ENCODE data around the gene KDM4B.
A peak's percentile ranks its signal among the peaks of the same experiment; 100 is the strongest.

The KDM4B gene

DNA sequence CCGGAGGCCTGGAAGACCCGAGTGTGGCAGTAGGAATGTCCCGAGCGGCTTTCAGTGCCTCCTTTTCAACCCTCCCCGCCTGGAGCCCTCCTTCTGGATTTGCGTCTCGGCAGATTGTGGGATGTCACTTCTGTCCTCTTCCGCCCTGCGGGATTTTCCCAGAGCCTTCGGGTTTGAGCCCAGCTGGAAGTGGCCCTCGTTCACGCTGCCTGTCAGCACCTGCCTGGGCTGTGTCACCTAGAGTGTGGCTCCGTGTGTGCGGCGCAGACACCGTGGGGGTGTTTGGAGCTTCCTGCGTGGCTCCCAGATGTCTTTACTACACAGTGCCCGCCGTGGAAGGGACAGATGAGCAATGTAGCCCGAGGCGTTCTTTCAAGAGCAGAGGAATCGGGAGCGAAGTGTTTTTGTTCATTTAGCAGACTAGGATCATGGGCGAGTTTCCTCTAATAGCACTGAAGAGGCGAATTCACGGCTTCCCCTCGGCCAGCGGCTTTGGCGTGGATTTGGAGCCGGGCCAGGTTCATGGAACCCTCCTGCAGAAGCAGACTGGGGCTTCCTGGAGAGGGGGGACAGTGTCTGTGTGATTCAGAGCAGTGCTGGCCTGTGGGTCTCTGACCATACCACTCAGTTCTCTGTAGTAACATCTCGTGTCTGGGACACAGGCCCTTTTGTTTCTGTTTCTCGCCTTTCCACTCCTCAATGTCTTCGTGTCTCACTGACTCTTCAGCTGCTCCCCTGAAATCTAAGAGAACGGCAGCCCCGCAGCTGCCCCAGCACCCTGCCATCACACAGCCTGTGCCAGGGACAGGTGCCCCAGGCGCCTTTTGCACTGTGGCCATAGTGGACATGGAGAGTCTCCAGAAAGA, 68.0 kb downstream of the KDM4B start:
- DNase-seq, result peak; percentile 43 to 64

DNA sequence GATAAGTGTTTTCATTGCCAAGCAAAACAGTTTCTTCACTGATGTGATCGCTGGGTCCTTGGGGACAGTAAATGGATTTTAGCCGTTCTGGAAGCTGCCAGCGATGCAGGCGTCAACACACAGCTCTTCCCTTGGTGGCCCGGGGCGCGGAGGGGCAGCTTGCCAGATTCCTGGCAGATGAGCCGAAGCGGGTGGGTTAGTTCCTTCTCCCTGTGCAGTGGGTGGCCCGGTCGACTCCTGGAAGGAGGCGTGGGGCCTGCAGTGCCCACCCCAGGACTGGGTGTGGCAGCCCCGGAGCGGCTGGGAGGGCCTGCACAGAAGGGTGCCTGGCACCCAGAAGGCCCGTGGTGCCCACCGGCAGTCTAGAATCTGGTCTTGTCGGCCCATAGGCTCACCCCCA, 69.0 kb downstream of the KDM4B start:
- DNase-seq, result peak; percentile 86 to 91

DNA sequence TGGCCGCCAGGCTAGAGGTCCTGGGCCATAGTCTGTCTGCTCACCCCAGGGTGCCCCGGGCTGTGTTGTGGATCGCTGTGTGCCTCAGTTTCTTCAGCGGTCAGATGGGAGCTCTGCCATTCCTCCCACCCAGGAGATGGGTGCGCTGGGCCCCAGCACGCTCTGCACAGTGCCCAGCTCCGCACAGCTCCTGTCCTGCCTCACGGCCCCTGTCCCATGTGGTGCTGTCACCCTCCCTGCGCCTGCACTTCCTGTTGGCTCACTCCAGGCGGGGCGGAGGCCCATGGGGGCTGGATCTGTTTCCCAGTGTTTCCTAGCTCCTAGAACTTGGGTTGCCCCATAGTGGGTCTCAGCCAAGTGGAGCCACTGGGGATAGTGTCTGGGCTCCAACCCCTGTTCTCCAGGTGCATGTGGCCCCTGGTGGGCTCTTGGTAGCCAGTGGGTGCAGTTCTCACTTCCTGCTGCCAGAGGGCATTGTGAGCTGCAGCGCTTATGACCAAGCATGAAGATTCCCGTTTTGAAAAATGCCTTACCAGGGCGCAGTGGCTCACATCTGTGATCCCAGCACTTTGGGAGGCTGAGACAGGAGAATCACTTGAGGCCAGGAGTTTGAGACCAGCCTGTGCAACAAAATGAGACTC, 69.8 kb downstream of the KDM4B start:
- DNase-seq, result no peak

DNA sequence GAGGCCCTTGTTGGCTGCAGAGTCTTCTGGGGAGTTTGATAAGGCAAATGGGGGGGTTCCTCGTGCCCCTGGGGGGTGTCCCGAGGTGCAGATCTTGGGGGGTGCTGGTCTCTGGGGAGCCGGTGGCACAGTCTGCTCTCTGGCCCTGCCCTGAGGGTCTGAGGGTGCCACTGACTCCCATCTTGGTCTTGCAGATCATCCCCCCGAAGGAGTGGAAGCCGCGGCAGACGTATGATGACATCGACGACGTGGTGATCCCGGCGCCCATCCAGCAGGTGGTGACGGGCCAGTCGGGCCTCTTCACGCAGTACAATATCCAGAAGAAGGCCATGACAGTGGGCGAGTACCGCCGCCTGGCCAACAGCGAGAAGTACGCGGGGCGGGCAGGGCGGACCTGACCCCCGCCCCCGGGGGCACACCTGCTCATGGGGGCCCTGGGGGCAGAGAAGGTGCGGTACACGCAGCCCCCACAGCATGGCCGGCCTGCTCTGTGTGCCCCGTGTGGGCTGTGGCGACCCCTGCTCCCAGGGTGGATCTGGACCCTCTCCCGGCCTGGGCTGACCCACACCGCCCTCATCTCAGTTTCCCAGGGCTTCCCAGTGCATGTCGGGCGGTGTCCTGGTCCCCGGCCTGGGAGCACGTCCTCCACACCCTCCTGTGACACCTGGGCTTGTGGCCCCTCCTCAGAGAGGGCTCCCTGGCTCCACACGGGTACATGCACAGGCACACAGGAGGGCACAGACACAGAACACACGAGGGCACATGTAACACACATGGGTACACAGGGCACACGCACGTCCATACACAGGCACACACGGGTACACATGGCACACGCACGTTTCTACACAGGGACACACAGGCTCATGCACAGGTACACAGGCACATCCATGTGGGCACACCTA, 71.0 kb downstream of the KDM4B start:
- no peak for DNase-seq

DNA sequence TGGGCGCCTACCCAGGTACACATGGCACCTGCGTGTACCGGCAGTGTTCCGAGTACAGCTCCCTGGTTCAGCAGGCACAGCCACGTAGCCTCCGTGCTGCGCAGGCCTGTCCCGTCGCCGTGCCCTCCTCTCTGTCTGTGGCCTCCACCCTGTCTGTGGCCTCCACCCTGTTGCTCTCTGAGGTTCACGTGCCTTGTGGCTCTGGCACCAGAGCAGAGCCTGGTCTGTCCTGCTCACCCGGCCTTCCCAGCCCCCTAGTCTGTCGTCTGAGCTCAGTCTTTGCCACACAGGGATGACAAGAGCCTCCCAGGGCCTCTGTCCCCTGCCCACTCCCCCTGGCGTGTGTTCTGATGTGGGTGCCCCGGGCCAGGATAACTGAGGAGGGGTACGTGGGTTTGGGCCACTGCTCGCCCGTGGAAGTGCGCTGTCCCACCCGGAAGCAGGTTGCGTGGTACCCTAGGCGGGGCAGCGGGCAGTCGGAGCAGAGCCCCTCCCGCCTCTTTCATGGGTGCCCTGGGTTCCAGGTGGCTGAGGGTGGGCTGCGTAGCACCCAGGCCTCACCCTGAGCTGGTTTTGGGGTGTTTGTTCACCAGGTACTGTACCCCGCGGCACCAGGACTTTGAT, 71.7 kb downstream of the KDM4B start:
- no peak for DNase-seq

DNA sequence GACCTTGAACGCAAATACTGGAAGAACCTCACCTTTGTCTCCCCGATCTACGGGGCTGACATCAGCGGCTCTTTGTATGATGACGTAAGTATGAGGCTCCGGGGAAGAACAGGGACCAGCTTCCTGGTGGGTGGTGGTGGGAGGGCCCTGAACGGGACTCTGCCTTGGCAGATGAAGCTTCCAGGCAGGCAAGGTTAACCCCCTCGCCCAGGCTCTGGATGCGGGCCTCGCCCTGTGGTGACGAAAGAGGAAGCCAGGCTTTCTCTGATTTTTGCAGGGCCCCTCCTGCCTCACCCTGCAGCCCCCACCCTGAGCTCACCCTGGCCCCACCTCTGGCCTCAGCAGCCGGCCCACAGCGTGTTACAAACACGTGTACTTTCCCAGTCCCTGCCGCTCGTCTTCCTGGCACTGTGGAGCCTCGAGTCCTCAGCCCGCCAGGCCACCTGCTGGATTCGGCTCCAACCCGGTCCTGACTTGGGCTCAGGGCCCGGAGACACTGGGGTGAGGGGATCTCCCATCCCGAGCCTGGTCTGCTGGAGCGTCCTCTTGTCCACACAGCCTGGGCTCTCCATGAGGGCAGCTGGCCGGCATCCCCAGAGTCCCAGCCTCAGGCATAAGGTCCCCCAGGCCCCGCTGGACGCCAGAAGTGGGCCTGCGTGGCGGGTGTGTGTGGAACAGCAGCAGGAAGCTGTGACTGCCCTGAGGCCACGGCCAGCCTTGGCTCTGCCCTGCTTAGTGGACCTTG, 72.4 kb downstream of the KDM4B start:
- DNase-seq, result no peak

DNA sequence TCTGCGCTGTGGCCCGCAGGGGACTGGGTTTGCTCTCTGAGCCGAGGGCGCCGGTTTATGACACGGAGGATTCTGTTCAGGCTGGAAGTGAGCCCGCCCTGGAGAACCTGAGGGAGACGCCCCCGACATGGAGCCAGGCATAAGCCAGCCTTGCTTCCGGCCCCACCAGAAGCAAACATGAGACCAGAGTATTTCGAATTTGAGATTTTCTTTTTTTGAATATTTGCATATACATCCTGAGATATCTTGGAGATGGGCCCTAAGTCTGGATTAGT, 72.9 kb downstream of the KDM4B start:
- DNase-seq, result no peak

DNA sequence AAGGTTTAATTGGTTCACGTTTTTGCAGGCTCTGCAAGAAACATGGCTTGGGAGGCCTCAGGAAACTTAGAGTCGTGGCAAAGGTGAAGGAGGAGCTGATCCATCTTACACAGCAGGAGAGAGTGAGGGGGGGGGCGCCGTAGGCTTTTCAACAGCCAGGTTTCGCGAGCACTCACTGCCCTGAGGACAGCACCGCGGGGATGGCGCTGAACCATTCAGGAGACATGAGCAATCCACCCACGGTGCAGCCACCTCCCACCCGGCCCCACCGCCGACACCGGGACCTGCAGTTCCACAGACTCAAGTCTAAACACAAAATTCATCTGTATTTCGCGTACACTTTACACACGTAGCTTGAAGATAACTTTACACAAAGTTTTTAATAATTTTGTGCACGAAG, 73.6 kb downstream of the KDM4B start:
- DNase-seq, result no peak

DNA sequence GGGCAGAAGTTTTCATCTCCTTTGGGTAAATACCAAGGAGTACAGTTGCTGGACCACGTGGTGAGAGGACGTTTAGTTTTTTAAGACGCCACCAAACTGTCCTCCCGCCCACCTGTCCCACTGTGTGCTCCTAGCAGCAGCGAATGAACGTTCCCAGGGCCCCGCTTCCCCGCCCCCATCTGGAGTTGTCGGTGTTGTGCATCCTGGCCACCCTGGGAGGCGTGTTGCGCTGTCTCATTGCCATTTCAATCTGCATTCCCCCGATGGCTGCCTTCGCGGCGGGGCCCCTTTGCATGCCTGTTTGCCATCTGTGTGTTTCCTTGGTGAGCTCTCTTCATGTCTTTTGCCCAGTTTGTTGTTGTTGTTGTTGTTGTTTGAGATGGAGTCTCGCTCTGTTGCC, 76.1 kb downstream of the KDM4B start:
- DNase-seq, result no peak

DNA sequence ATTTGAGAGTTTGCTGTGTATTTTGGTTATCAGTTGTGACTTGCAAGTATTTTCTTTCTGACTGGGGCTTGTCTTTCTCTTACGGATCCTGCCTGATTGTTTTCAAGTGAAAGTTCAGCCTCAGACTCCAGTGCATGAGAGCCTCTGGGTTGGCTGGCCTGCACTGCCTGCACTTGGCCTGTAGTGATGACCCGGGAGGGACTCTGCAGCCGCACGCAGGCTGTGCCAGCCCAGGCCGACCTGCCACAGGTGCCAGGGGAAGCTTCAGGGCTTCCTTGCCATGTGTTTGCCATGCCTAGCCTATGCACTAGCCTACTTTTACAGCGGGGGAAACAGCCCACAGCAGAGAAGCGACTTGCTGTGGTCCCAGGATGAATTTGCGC, 77.0 kb downstream of the KDM4B start:
- DNase-seq, result no peak

DNA sequence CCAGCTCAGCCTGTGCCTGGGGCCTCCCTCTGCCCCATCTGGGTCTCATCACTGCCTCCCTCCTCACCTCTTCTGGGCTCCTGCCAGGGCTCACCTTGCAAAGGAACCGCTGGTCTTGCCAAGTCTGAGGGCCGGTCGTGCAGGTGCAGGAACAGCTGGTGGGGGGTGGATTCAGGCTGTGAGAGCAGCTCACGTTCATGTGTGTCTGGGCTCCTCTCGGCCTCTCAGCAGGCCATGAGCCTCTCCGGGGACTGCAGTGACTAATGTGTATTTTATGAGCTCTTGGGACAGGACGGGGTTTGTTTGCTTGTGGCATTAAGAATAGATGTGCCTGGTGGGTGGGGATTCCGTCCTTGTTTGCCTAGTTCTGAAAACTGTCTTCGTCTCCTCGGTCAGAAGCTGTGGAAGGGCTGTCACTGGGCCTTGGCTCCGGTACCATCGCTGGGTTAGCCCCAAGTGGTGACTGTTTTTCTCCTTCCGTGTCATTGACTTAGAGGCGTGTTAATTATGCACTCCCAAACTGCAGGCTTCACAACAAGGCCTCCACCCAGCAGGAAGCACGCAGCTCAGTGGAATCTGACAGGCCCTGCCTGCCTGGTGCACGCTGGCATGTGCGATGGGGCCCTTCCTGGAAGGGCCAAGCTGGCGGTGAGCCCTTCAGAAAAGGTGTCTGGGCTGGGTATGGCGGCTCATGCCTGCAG, 77.6 kb downstream of the KDM4B start:
- peak; percentile 94 to 97 for DNase-seq

DNA sequence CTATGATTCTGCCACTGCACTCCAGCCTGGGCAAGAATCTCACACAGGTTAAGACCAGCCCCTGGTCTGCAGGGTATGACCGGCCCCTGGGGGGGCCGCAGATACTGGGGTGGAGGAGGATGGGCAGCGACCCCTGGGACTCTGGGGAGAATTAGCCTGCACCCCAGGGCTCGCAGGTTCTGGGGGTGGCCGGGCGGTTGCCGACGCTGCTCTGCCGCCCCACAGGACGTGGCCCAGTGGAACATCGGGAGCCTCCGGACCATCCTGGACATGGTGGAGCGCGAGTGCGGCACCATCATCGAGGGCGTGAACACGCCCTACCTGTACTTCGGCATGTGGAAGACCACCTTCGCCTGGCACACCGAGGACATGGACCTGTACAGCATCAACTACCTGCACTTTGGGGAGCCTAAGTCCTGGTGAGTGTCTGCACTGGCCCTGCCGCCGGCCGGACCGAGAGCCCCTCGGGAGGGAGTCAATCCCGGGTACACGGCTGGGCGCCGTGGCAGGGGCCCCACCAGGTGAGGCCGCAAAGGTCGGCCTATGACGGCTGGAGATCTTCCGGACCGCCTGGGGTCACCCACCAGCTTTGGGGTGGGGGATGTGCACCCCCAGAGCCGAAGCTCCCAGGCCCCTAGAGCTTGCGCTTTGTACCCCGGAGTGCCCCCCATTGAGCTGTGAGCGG, 78.5 kb downstream of the KDM4B start:
- no peak for DNase-seq

DNA sequence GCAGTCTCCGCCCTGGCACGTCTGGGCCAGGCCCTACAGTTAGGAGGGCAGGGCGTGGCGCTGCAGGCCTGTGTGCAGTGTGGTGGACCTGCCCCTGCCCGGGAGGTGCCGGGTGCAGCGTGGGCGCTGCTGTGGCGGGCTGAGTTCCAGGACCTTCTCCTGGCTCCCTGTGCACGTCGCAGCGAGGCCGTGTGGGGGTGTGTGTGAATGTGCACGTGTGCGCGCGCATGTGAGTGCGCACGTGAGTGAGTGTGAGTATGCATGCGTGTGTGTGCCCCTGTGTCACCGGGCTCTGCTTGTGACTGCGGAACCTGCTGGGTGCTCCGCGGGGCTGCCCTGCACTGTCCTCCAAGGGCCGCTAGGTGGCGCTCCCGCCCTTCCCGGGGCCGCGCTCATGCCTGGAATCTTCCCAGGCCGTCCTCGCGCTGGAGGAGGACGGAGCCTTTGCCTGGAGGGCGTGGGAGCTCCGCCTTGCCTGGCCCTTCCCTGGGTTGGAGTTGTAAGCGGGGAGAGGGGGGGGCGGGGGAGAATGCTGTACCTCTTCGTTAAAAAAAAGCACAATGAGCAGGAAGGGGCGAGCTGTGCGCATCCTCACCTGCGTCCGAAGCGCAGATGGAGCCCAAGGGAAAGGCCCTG, 79.3 kb downstream of the KDM4B start:
- peak; percentile 62 to 69 for DNase-seq

DNA sequence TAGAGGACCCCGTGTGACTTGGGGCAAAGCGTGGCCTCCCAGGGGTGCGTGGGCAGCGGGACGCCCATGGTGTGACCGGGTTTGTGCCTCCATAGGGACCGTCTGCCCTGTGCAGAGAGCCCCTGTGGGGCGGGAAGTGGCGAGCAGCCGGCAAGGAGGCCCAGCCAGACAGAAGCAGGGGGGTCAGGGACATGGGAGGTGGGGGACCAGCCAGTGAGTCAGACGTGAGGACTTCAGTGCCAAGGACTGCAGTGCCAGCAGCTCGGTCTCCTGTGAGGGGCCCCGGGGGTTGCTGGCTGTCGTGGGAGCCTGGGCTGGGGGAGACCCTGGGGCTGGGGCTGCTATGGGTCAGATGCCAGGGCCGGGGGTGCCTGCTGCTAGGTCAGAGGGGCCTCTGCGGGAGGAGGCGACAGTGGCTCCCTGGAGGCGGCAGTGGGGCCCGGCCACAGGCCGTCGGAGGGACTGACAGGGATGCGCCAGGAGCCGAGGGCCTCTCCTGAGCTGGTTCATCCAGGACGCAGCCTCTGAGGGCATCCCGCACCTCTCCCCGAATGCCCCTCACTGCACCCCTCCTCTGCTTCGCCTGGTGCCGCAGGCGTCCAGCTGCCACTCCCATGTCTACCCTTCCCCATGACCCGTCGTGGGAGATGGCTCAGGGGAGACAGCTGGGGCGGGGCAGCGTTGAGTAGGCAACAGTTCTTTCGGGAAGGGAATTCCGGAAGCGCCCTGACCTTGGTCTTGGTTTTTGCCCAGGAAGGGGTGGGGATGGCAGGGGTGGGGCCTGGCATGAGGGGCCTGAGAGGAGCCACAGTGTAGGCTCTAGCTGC, 80.0 kb downstream of the KDM4B start:
- no peak for DNase-seq

DNA sequence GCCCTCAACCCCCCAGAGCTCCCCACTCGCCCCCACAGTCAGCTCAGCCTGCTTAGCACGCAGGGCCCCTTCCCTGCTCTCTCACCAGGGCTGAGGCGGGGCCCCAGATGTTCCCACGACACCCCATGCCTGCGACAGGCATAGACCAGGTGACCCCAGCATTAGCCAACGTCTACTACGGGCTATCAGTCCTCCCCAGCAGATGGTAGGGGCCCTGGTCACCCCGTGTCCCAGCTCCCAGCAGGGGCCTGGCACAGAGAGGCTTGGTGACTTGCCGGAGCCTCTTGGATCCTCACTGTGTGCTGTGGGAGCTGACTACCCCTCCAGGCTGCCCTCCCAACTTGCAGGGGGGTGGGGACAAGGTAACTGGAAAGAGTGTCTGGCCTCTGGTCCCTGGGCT, 80.6 kb downstream of the KDM4B start:
- no peak for DNase-seq

DNA sequence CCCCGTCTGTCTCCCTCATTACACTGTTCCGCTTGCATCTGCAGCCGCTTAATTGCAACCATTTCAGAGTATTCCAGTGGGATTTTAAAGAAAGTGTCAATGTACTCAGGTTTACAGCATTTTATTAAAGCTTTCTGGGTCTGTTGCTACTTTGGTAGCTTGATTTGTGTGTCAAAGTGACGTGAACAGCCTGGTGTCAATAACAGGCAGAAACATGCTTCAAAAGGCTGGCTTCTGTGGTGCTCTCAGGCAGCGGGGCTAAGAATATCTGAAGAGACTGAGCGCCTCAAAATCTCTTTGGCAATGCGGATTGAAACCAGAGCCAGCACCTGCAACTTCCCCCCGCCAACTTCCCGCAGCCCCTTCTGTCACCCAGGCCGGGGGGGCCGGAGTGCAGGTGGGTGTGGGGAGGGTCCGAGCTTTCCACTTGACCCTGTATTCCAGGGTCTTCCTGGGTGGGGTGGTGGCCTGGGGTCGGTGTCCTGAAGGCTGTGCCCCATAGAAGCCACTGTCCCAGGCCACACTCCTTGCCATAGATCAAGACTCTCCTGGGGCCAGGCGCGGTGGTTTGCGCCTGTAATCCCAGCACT, 81.2 kb downstream of the KDM4B start:
- DNase-seq, result no peak

DNA sequence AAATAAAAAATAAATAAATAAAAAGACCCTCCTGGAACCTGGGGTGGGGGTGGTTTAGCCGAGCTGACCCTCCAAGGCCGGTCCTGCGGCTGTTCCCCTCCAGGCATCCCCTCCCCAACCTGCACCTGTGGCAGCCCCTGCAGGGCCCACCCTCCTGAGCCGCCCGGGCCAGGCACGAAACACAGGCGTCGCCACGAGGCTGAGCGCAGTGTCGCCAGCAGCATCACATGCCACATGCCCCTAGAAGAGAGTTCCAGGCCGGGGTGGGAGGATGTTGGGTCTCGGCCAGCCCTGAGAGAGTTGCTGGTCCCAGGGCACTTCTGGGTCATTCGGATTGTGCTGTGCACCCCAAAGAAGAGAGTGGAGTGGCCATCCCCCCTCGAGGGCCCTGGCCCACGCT, 82.0 kb downstream of the KDM4B start:
- DNase-seq, result no peak

DNA sequence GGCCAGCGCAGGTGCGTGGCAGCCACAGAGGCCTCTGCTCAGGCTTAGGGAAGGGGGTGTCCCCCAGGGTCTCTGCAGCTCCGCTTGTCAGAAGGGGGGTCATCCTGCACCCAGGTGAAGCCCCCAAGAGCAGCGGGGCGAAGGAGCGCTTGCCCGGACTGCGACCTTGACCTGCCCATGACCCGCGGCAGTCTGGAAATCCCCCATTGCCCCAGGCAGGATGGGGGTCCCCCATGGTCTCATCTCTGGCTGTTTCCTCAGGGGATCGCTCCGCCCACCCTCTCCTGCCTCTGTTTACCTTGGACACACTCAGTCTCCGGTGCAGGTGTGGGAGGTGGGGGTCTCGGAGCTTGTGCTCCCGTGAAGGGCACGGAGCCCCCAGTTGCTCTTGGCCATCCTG, 82.7 kb downstream of the KDM4B start:
- no peak for DNase-seq

DNA sequence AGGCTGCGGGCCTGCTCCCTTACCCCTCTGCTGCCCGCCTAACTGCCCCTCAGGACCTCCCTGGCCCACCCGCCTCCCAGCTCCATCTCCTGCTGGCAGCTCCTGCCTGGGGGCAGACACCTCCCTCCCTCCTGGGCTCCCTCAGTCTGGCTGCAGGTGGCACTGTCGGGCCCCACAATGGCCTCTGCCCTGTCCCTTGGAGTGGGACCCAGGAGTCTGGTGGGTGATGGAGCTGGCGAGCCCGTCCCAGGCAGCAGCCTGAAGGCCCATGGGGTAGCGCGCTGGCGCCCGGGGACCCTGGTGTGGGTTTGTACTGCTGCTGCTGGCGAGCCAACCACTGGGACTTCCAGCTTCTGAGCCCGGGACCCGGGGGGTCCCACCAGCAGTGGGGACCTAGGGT, 83.6 kb downstream of the KDM4B start:
- no peak for DNase-seq
